ENCODE data around the gene CNTN3. TPM values are rescaled to one million over a fixed set of nuclear protein-coding genes. Genes with fewer than 3 reads are reported as not detected.

Gene CNTN3
- total and polyA plus RNA-seq, 12 donors = 0.46 to 5.9 (median 2.6) TPM; not detected in 1

DNA sequence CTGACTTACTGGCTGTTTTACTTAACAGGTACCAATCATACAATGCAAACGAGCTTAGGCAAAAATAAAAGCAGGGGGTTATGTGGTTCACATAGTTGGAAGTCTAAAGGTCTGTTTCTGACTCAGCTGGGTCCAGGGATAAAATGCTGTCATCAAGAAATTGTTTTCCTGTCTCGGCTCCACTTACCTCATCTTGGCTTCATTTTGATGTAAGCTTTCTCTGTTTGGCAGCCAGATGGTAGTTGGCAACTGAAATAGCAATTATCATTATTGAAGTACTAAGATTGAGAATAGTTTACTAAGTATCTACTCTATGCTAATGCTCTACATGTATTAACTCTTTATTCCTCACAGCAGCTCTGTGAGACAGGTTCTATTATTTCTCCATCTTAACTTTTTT lies 36.8 kb upstream of the CNTN3 start:
- Histone ChIP-seq H3K4me1 (peaks cover 0 to 12% (median 0%) of the 10 kb centered on the region in 9 donors), H3K9me3 (no peaks in the 10 kb centered on the region), H3K27me3 (no peaks in the 10 kb centered on the region), H3K4me3 (no peak overlapping the region), H3K36me3 (no peaks in the 10 kb centered on the region), H3K27ac (peak overlapping the region in 2 of 10 donors; percentile 19 to 39)
- TF ChIP-seq, protein P1, sequence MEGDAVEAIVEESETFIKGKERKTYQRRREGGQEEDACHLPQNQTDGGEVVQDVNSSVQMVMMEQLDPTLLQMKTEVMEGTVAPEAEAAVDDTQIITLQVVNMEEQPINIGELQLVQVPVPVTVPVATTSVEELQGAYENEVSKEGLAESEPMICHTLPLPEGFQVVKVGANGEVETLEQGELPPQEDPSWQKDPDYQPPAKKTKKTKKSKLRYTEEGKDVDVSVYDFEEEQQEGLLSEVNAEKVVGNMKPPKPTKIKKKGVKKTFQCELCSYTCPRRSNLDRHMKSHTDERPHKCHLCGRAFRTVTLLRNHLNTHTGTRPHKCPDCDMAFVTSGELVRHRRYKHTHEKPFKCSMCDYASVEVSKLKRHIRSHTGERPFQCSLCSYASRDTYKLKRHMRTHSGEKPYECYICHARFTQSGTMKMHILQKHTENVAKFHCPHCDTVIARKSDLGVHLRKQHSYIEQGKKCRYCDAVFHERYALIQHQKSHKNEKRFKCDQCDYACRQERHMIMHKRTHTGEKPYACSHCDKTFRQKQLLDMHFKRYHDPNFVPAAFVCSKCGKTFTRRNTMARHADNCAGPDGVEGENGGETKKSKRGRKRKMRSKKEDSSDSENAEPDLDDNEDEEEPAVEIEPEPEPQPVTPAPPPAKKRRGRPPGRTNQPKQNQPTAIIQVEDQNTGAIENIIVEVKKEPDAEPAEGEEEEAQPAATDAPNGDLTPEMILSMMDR (IDR thresholded peaks at IDR 0.05) = no peak
- 13 to 26% methylated on average over 2 of the region's 2 CpGs for WGBS, 2 donors
- ATAC-seq = peak in 5 of 8 donors; percentile 17 to 71 (median 47)
- no peak for DNase-seq
- intact Hi-C loops (cut with DNase I) = no loop called here

DNA sequence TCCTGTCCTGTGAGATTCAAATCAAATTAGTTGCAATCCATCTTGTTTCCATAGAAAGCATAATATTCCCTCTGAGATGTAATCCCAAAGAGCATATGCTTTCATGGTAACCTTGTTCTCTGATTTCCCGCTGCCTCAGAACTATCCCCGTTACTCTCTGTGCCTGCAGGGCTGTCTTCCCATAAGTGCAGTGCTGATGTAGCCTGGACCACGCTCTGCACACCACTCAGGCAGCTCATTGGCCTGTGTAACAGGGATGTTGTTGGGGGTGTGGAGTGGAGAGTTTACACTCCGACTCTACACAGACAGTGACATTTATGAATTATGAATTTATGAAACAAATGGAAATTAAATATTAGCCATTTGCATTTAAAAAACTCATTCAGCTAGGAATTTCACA lies 33.6 kb upstream of the CNTN3 start:
- DNase-seq = no peak
- no peaks in the 10 kb centered on the region for H3K9me3 ChIP-seq
- WGBS, 2 donors = 79 to 81% methylated on average over 4 of the region's 4 CpGs
- no peaks in the 10 kb centered on the region for H3K27me3 ChIP-seq
- intact Hi-C loops (cut with DNase I) = loop anchor here in 2 of 10 donors (2.0 to 10.0 kb wide), 2 partner anchors 45 to 87 kb away; no protein-coding TSS in a partner anchor
- no peak overlapping the region for H3K4me3 ChIP-seq
- TF ChIP-seq, protein P1 (IDR thresholded peaks at IDR 0.05) = no peak
- H3K36me3 ChIP-seq = no peaks in the 10 kb centered on the region
- no peak for ATAC-seq
- peaks cover 0 to 21% (median 3%) of the 10 kb centered on the region in 9 donors for H3K4me1 ChIP-seq
- no peak overlapping the region for H3K27ac ChIP-seq

DNA sequence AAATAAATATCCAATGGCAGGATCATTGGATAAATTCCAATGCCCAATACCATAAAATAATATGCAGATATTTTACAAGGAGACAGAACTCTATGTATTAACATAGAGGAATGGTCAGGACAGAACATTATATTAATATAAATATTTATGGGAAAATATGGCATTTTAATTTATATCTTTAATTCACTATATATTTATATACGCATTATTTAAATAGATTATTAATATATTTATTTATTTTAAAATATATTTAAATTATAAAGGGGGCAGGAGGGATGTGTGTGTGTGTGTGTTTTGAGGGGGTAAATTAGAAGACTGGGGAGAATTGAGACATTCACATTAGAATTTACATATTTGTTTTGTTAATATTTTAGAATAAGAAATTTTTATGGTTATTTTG lies 31.6 kb upstream of the CNTN3 start:
- ATAC-seq (no peak), DNase-seq (no peak)
- TF ChIP-seq, protein P1 (IDR thresholded peaks at IDR 0.05) = no peak
- WGBS, 2 donors = 58 to 95% methylated on average over 1 of the region's 1 CpG
- no peaks in the 10 kb centered on the region for H3K27me3 ChIP-seq
- peaks cover 0 to 17% (median 6%) of the 10 kb centered on the region in 9 donors for H3K4me1 ChIP-seq
- intact Hi-C loops (cut with DNase I) = loop anchor here in 1 of 10 donors (10.0 kb wide), 1 partner anchor 89 kb away; no protein-coding TSS in a partner anchor
- H3K36me3 ChIP-seq = no peaks in the 10 kb centered on the region
- no peaks in the 10 kb centered on the region for H3K9me3 ChIP-seq
- H3K4me3 ChIP-seq = no peak overlapping the region
- no peak overlapping the region for H3K27ac ChIP-seq

DNA sequence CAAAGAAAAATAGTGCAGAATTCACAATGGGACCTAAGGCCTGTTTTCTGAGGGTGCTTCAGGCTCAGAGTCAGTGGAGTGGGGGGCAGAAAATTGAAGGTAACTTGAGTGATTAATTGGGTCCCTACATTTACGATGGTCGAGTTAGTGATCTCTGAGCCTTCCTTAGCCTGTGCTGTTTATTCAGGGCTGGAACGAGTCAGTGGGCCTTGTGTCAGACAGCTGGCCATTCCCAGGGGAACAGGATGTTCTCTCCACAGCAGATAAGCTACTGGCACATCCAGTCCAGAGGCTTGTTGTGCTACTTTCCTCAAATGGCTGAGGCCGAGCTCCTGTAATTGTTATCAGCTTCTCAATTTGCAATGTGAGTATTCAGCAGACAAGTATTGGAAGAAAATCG lies 29.2 kb upstream of the CNTN3 start:
- peak overlapping the region; percentile 31 to 86 (median 70) for H3K27ac ChIP-seq
- intact Hi-C loops (cut with DNase I) = loop anchor here in 1 of 10 donors (10.0 kb wide), 1 partner anchor 91 kb away; no protein-coding TSS in a partner anchor
- peak; percentile 81 to 100 (median 100) for ATAC-seq

More for the DNA sequence above, 29.2 kb upstream of the CNTN3 start:
- no peaks in the 10 kb centered on the region for H3K27me3 ChIP-seq
- no peaks in the 10 kb centered on the region for H3K9me3 ChIP-seq
- H3K36me3 ChIP-seq = no peaks in the 10 kb centered on the region
- no peak overlapping the region for H3K4me3 ChIP-seq
- DNase-seq = peak; percentile 33 to 70
- WGBS, 2 donors = 5 to 12% methylated on average over 5 of the region's 5 CpGs
- TF ChIP-seq, protein P1 (IDR thresholded peaks at IDR 0.05) = no peak
- peaks cover 0 to 17% (median 6%) of the 10 kb centered on the region in 9 donors for H3K4me1 ChIP-seq

Data from heart right ventricle (tissue), 16 donors.